Tibial artery (tissue), 4 donors: ENCODE data around the gene DNAJC22.
"Not testable (repeated sequence)": the region's sequence is repeated elsewhere in the genome, so short reads cannot be mapped to it uniquely, and the experiment has no call there.

Experiments used
- DNase-seq, 2 donors: peaks; one replicate each; pipeline ENCODE4 v3.0.0-alpha.2; 2019
- H3K27ac ChIP-seq, 2 donors: fragments of 200-600 bp; sonication (generic) in 1 of 2; 1 replicate in 1 of 2; 2 replicates in 1 of 2; pipeline ENCODE4 v1.5.1; 2018 to 2019; ENCODE audit warnings: mild to moderate bottlenecking in 1 of 2
- H3K27me3 ChIP-seq, 2 donors: fragments of 200-600 bp; sonication (generic) in 1 of 2; one replicate each; pipeline versions ENCODE4 v1.5.1 to v1.6.0; 2016 to 2019
- H3K36me3 ChIP-seq, 3 donors: fragments of 200-600 bp; sonication (generic) in 2 of 3; one replicate each; pipeline ENCODE4 v1.5.1; 2016 to 2019; ENCODE audit warnings: mild to moderate bottlenecking in 2 of 3
- H3K4me1 ChIP-seq, 4 donors: fragments of 200-600 bp; sonication (generic) in 2 of 4; 1 replicate in 3 of 4; 2 replicates in 1 of 4; pipeline ENCODE4 v1.5.1; 2016 to 2019
- H3K4me3 ChIP-seq, 2 donors: fragments of 200-600 bp; sonication (generic) in 1 of 2; 1 replicate in 1 of 2; 2 replicates in 1 of 2; pipeline ENCODE4 v1.5.1; 2018 to 2019; ENCODE audit warnings: mild to moderate bottlenecking in 2 of 2
- H3K9me3 ChIP-seq, 3 donors: fragments of 200-600 bp; sonication (generic) in 1 of 3; one replicate each; pipeline ENCODE4 v1.5.1; 2016 to 2019
- CTCF ChIP-seq, 2 experiments: fragments of 200-600 bp in 1 of 2; fragments of 450-650 bp in 1 of 2; IDR thresholded peaks; one replicate each; pipeline ENCODE4 v1.5.1; 2017 to 2019; ENCODE audit warnings: antibody characterized with exemption in 2 of 2, mild to moderate bottlenecking in 1 of 2, moderate library complexity in 1 of 2
- intact Hi-C: fragments of 100-400 bp; cut with DNase I; formaldehyde crosslinking; loops from one replicate; pipeline ENCODE4 v1.15.0; 2023; ENCODE audit warnings: low total_unique reads

The DNAJC22 gene

GRCh38 chr12:49369411-49370145 lies 22.9 kb downstream of the DNAJC22 start:
- Histone ChIP-seq H3K9me3 (no peaks in the 10 kb centered on the region), H3K27me3 (no peaks in the 10 kb centered on the region), H3K4me1 (peaks cover 0 to 28% (median 16%) of the 10 kb centered on the region in 4 donors), H3K27ac (peak overlapping the region; percentile 38 to 43), H3K36me3 (no peaks in the 10 kb centered on the region), H3K4me3 (no peak overlapping the region)
- peak; percentile 27 for TF ChIP-seq CTCF (IDR thresholded peaks at IDR 0.05)
- DNase-seq = no peak
- intact Hi-C loops = loop anchor here (5.0 kb wide), 1 partner anchor 373 kb away; the partner anchor contains the start of gene TMBIM6

GRCh38 chr12:49370539-49370938 lies 23.9 kb downstream of the DNAJC22 start:
- Histone ChIP-seq H3K9me3 (no peaks in the 10 kb centered on the region), H3K4me3 (no peak overlapping the region), H3K36me3 (no peaks in the 10 kb centered on the region), H3K27me3 (no peaks in the 10 kb centered on the region), H3K4me1 (peaks cover 0 to 27% (median 16%) of the 10 kb centered on the region in 4 donors), H3K27ac (no peak overlapping the region)
- TF ChIP-seq CTCF (IDR thresholded peaks at IDR 0.05) = no peak
- no peak for DNase-seq
- intact Hi-C loops = no loop called here

GRCh38 chr12:49375406-49375805 lies 28.7 kb downstream of the DNAJC22 start:
- Histone ChIP-seq H3K4me1 (no peaks in the 10 kb centered on the region), H3K27me3 (no peaks in the 10 kb centered on the region), H3K27ac (no peak overlapping the region), H3K36me3 (no peaks in the 10 kb centered on the region), H3K9me3 (no peaks in the 10 kb centered on the region), H3K4me3 (no peak overlapping the region)
- no peak for TF ChIP-seq CTCF (IDR thresholded peaks at IDR 0.05)
- intact Hi-C loops = no loop called here
- no peak for DNase-seq

- DNase-seq = no peak
- no peaks in the 10 kb centered on the region for H3K36me3 ChIP-seq
- intact Hi-C loops = no loop called here
- H3K4me1 ChIP-seq = no peaks in the 10 kb centered on the region
- no peaks in the 10 kb centered on the region for H3K27me3 ChIP-seq
- no peak overlapping the region for H3K4me3 ChIP-seq
- no peak for TF ChIP-seq CTCF (IDR thresholded peaks at IDR 0.05)
- H3K9me3 ChIP-seq = no peaks in the 10 kb centered on the region
- H3K27ac ChIP-seq = no peak overlapping the region
These were observed 30.7 kb downstream of the DNAJC22 start for GRCh38 chr12:49377386-49377785.

- H3K9me3 ChIP-seq, intact Hi-C loops, H3K4me1 ChIP-seq, H3K36me3 ChIP-seq, H3K27me3 ChIP-seq, DNase-seq, H3K27ac ChIP-seq, H3K4me3 ChIP-seq: not testable (repeated sequence)
These were observed 33.5 kb downstream of the DNAJC22 start for GRCh38 chr12:49380184-49380583.

GRCh38 chr12:49388682-49389386 lies 42.1 kb downstream of the DNAJC22 start:
- no peaks in the 10 kb centered on the region for H3K4me1 ChIP-seq
- no peak overlapping the region for H3K4me3 ChIP-seq
- peak in 1 of 2 donors; percentile 27 for DNase-seq
- no peak for TF ChIP-seq CTCF (IDR thresholded peaks at IDR 0.05)
- no peaks in the 10 kb centered on the region for H3K36me3 ChIP-seq
- H3K27ac ChIP-seq = no peak overlapping the region
- no peaks in the 10 kb centered on the region for H3K27me3 ChIP-seq
- no peaks in the 10 kb centered on the region for H3K9me3 ChIP-seq
- intact Hi-C loops = no loop called here
